HG03457 (cell line): ENCODE measurements around the gene GADL1.

Experiments used
- ATAC-seq: cut with Tn5 transposase; IDR thresholded peaks from one replicate; pipeline ENCODE4 v1.9.1; 2021; ENCODE audit warnings: moderate number of reproducible peaks; ENCODE audit not compliant: unreplicated experiment

Gene GADL1

DNA sequence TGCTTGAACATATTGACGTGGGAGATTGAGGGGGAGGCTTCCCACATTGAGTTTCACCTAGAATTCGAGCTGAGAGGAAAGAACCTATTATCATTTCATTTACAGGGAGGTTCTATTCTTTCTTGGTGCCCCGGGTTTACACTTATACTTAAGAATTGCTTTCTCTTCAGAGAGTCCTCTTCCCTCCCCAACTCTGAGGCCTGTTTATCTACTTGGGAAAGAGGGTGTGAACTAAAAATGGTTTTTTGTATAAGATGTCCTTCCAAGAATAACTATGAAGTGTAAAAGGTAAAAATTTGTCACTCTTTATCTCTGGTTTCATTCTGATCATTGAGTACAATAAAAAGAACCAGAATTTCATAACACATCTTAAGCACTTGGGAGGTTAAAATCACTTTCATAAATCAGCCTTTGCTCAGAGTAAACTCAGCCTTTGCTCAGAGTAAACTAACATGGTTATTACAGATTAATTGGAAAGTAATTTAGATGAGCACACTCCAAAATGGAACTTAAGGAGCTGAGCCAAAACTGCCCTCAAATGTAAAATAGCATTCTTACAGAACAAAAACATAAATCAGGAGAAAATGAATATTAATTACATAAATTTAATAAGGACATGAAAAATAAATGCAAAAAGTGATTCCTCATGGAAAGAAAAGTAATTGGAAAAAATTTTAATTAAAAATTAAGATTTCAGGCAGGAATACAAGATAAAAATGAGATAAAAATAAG is 75.2 kb downstream of the GADL1 start:
- no peak for ATAC-seq

DNA sequence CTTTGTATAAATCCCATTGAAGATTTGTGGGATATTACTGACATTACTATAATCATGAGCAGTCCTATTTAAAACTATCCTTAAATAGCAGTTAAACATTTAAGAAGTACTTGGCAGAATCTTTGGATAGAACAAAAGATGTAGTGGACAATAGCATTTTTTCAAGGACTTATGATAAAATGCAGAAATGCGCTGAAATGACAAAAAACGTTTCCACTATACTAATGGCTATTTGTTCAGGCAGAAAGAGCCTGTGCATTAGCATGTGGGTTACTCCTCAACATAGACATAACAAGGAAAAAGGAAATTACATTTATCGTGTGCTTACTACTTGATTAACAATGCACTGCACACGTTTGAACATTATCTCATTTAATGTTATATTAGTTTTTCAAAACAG is 80.7 kb downstream of the GADL1 start:
- ATAC-seq: no peak

DNA sequence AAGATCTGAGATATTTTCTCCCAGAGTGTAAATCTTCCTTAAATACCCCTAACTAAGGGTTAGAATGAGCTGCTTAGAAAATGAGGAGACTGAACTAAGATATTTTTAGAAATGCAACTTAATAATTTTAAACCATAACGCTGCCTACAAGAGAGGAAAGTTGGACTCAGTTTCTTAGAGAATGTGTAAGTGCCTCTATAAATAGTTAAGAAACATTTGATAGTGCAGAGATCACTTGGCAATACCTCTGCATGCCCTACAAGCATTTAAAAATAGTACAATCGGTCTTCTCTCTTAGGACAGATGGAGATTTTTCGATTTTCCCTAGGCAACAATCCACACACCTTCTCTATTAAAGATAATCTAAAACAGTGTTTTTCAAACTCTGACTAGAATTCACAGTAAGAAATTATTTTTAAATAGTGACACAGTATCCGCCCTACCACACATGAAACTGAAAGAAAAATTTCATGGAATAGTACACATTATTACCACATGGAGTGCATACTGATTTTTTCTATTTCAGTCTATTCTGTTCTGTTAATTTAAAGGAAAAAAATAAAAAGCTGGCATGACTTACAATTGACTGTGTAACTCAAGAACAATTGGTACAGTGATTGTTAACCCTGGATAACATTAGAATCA is 83.2 kb downstream of the GADL1 start:
- no peak for ATAC-seq

DNA sequence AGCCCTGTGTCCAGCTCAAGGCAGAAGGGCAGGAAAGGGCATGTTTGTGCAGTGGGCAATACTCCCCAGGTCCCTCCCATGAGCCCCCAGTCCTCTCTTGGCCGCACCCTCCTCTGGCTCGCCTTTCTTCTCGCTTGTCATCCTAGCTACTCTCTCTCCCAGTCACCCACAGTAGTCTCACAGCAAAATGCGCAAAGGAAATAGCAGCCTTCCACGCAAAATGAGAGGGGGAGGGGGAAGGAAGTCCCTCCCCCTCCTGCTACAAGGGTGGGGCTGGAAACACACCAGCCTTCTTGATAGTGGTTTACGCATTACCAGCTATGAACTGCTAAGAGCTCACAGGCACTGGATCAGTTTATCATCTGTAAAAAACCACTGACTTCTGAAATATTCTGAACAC is 83.8 kb downstream of the GADL1 start:
- ATAC-seq: no peak

DNA sequence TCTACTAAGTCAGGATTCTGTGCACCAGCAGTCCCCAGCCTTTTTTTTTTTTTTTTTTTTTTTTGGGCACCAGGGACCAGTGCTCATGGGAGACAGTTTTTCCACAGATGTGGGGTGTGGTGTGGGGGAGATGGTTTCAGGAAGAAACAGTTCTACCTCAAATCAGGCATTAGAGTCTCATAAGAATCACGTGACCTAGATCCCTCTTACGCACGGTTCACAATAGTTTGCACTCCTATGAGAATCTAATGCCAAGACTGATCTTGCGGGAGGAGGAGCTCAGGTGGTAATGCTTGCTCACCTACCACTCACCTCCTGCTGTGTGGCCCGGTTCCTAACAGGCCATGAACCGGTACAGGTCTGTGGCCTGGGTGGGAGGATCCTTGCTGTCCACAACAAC is 88.8 kb downstream of the GADL1 start:
- no peak for ATAC-seq

DNA sequence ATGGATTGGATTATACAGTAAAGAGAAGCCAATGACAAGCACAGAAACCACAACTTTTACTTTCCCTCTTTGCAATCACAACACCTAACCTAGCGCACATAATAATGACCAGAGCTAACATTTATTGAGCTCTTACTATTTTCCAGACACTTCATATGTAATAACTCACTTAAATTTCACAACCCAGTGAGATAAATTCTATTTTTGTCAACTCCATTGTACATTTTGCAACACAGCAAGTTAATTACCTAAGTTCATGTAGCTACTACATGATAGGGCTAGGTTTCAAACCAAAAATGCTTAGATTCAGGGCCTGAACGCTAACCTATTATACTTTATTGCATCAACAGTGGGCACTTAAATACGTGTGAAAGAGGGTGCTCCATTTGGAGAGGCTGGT is 89.5 kb downstream of the GADL1 start:
- ATAC-seq: no peak

DNA sequence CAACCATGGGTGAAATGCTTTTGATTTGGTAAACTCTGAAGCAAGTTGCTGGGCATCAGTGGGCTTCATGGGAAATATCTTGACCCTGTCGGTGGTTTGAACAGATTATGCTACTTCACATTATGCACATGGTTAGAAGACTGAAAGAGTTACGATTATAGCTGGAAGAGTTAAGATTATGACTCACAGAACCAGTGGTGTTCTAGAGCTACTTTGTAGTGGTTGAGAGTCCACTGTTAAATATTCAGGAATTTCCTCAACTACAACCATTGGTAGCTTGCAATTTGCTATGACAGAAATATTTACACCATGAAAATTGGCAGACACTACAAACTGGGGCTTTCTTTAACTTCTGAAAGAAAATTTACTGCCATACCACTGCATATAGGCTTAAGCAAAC is 99.3 kb downstream of the GADL1 start:
- ATAC-seq: no peak

DNA sequence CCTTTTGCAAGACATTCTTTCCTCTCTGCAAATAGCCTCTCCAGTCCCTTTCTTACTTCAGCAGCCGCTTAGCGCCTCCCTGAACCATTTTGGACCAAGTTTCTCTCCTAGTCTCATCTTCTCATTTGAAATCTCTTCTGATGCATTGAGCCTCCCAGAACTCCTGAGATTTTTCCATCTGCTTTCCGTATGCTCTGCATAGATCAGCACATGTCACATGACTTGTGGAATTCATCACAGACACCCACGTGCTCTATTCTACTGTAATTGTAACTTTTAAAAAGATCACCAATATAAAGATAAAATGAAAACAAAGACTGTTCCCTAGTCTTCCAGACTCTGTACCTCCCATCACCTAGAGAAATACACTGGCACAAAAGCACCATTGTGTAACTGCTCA is 100.7 kb downstream of the GADL1 start:
- ATAC-seq: no peak

DNA sequence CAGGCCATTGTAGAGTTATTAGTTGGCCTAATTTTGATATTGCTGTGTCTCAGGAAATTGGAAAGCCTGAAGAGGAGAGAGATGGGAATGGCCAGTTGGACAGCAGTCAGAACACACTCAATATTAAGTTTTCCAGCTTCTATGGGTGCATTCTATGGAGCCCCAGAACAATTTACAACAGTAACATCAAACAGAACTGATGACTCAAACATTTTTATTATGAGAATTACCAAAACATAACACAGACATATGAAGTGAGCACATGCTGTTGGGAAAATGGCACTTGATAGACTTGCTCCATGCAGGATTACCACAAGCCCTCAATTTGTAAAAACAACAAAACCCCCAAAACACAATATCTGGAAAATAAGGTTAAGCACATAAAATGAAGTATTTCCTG is 104.3 kb downstream of the GADL1 start:
- no peak for ATAC-seq

DNA sequence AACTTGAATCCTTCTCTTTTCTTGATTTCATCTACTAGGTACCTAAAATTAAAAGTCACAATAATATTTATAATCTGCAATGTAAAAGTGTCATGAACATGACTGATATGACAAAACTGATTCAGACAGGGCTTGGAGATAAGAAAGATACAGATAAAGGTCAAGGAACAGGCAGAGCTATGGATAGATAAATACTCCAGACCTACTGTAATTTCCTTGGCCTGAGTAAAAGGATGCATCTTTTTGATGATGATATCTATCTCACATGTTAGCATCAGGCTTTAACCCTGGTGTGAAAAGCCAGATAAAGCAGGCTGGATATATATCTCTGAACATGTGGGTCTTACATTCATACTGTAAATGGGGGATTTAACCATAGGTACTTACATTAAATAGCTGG is 108.1 kb downstream of the GADL1 start:
- ATAC-seq: no peak

DNA sequence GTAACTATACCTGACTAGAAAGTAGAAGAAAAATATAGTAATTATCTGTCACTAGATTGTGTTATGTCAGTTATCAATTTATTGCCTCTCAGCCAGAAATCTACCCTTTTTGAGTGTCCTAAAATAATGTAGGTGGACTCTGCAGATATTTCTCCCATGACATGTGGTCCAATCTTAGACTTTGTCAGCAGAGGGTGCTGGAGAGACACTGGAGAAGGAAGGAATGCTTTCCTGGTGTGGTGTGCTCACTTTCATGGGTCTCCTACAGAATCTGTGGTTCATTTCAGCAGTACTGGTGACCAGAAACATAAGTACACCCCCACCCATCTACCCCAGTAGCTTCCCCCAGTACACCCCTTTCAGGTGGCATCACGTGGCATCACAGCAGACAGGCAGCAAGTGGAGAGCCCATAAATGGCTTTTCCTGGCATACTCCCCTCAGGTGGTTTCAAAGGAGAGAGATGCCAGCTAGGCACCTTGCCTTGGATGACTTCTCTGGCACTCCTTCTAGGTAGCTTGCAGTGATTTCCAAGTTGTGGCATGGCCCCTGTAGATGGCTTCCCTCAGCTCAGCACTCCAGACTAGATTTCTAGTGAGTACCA is 114.7 kb downstream of the GADL1 start:
- no peak for ATAC-seq

DNA sequence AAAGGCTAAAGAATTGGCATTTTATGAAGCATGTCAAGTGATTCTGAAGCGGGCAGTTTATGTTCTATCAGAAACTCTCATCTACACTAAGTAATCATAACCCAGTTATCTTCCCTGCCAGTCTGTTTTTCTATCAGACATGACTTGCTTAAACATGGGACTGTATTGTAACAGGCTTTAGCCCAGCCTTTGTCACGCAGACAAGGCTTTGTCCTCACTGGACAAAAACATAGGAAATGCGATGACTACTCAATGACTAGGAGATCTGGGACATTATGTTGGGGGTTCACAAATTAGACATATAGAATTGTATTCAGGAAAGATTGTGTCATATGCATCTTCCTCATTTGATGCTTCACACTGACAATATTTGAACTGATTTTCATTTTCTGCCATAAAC is 115.5 kb downstream of the GADL1 start:
- ATAC-seq: no peak

DNA sequence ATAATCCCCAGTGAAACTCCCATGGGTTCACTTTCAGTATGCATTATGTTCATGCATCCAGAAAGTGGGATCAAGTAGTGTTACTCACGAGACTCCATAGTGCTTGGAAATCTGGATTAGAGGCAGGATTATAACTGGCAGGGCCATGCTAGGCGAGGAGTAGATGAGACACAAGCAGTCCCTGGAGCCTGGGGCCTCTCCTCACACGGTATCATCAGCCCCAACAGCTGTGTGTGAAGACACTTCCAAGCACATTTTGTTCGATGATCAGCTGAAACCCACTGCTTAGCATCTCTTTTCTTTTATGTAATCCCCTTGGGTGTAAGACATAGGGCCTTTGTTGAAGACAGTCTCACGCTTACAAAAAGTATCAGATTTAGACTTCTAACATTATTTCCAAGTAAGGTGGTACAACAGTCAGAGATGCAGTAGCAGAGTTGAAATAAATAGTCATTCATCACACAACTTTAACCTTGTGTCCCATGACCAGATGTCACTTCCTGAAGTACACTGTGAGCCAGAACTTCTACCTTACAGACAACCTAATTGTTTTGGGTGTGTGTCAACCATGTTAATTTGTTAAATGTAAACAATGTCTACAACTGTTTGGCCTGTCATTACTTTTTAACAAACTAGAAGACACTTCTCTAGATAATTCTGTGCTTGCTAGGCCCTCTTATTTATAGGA is 116.9 kb downstream of the GADL1 start:
- no peak for ATAC-seq

DNA sequence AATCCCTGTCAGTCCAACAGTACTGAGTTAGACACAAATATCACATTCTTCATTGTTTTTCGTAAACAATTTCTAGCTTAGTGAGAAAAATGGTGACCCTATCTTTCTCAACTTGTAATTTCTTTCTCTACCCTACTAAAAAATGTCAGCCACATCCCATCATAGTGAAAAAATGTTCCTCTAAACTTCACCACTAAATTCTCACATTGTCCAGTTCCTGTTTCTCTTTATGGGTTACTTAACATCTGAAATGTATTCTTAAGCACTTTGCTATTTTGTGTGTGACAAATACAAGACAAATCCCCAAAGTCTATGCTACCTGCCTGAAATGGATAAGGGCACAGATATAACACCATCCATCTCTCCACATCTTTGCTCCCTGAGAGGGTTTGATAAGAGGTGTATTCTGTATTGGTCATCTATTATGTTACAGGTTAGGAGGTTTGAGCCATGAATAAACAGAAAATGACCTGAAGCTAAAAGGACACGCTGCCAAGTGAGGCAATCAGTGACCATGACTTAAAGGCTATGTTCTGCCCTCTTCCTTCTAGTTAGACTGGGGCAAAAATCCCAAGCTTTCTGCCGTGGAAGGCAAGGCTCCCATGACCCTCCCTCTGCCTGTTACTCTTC is 118.2 kb downstream of the GADL1 start:
- ATAC-seq: no peak

DNA sequence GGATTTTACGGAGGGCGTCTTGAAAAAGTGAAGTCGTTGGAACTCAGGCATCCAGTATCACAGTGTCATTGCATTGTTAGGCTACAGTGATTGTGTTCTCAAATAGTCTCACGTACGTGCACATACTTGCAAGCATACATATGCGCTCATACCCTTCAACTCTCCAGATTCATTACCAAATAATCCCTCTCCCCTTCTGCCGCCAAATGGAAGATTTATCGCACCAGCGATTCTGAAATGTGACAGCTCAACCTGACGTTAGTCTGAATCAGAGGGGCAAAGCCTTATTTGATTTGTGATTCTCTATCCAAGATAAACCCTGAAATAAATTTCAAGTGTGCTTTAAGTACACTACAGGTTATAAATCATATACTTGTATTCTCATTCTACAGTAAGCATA is 119.4 kb downstream of the GADL1 start:
- no peak for ATAC-seq

DNA sequence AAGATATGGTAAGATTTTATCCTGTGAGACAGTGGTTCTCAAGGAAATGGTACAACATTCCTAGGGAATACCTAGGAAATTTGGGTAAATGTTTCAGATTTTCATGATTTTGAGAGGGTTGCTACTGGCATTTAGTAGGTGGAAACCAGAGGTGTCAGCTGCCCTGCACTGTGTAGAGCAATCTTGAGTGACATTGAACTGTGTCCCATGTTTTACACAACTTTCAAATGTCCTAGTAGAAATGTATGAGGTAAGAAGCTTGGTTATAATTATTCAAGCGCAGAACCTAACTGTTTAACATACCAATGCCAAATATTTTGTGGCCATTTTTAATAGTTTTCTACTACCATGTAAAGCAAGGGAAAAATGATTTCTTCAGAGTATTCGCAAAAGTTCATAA is 120.4 kb downstream of the GADL1 start:
- no peak for ATAC-seq

DNA sequence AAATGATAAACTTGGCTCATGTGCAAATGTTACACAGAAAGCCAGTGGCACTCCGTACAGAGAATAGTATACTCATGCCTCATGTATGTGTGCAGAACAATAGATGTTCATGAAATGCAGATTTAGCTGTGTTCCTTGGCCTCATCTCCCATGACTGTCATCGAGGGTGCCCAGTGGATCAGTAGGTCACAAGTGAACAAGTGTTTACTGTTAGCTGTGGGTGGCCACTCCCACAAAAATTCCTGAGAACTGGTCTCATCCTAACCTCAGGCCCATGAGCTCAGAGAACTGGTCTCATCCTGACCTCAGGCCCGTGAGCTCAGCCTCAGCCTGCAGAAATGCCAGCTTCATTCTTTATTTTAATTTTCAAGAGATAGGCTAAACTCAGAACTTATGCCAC is 124.1 kb downstream of the GADL1 start:
- no peak for ATAC-seq

DNA sequence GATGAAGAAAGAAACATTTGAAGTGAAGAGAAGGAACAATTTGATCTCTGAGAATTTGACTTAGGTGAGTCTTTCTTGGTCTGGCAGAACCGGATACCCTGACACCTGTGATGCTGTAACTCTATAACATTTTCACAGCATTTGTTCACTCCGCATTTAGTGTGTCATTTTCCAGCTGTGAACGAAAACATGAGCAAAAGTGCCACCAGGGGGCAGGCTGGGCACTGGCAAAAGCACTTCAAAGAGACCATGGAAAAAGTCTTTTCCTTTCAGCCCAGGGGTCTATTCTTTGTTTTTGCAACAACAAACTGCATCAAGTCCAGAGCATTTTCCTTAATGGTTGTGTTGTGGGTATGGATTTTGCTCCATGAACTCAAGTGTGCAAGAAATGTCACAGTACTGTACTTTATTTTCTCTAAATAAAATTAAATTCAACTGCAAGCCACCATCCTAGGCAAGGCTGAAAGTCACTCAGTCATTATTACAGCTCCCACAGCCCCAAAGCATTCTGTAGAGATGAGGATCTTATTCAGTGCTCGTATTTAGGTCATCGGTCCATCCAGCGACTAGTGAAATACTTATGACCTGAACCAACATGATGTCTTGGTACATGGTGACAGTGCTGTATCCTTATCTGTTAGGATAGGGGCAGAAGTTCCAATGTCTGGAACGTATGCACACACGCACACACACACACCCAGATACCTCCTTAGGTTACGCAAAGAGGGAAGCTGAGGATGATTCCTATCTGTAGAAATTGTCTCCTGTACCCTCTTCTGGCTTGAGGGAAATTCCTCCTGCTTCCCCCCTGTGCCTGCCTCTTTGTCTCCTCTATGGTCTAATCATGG is 125.5 kb downstream of the GADL1 start:
- ATAC-seq: no peak

DNA sequence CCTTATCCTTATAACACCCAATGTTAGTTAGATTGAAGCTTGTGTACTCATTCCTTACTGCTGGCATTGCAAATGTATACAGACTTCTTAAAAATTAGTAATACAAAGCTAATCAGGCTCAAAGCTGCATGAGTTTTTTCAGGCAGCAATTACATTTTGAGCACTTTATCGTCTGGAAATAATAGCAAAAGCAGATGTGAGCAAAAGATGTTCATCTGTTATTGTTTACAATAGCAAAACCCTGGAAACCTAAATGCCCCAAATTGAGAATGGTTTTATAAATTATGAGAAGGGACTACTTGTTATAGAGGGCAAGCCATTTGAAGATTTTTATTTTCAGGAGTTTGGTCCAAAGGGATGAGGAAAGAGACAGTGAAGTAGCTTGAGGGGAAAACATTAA is 126.4 kb downstream of the GADL1 start:
- ATAC-seq: no peak

DNA sequence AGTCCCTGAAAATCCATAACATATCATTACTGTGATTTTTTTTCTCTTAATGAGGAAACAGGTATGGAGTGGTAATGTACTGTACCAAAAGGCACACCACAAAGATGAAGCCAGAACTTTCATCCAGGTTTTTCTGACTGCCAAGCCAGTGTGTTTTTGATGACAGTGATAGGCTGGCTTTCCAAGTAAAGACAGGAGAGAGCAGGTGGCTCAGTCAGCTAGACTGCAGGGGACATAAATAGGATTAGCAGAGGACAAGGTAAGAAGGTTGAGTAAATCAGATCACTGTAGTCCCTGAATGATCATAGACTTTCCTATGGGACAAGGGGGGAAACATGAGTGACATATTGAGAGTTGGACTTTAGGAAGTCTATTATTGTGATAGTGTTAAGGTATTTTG is 127.9 kb downstream of the GADL1 start:
- no peak for ATAC-seq

DNA sequence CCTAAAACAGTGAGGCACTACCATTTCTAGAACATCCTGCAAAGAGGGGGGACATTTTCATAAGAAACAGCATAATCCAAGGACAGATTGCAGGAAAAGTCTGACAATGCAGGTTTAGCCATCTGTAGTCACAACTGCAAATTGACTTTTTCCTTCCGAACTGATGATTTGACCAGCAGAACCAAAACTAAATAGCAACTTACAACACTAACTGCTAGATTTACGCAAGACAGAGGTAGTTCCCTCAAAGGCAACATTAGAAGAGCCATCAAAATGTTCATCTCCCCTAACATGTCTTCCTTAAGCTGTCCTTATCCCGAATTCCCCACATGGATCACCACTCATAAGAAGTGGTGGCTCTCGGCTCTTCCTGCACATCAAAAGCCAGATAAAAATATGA is 129.6 kb downstream of the GADL1 start:
- ATAC-seq: no peak
